ENCODE data around the gene C1orf105.
"Not testable (repeated sequence)": the region's sequence is repeated elsewhere in the genome, so short reads cannot be mapped to it uniquely, and the experiment has no call there.

C1orf105 gene, protein sequence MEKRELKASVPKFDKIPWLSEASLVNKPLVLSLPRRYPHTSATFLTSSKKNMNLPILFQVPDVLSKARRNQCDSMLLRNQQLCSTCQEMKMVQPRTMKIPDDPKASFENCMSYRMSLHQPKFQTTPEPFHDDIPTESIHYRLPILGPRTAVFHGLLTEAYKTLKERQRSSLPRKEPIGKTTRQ
- 0 reads per million in 2 donors for total RNA-seq

DNA sequence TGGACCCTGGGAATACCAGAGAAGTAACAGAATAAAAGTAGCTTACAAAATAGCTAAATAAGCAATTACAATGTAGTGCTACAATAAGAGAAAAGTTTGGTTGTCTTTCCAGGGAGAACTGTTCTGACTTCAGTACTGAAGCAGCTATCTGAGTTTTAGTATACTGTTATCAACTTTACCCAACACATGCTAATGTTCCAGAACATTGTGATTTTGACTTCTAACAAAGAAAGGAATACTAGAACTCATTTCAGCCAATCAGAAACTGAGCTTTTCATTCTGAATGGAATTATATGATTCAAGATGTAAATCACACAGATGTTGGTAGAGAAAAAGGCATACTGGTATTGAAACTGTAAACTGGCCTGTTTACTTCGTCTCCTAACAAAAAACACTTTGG lies at the start of gene C1orf105:
C1orf105 (plus strand) TSS at position 301 of the 400 bp plus-strand sequence. CDS start 201 bp downstream, outside the sequence.
- no peak for DNase-seq

DNA sequence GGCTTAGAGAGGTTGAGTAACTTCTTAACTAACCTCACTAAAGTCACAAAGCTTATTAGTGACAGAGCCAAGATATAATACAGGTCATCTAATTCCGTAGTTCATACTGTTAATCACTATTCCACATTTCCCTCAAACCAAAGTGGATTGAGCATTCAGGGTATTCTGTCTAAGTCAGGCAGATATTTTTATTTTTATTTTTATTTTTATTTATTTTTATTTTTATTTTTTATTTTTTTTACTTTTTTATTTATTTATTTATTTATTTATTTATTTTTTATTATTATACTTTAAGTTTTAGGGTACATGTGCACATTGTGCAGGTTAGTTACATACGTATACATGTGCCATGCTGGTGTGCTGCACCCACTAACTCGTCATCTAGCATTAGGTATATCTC lies 48.8 kb upstream of the C1orf105 start:
- not testable (repeated sequence) for DNase-seq

DNA sequence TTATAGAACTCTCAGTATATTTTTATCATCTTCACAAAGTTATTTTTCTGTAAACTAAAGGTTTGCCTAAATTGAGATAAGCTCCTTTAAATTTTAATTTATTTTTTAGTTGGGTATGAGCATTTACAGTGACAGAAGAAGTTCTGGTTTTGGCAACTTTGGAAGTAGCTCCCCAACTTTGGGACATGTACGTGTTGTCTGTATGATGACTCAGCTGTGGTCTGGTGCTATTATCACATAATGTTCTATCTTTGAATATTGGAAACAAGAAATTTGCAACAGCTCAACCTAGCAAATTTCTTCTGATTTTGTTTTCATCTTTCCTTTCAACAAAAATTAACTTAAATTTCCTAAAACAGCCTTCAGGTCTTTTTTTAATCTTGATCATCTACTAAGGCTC lies 46.6 kb upstream of the C1orf105 start:
- DNase-seq: no peak

DNA sequence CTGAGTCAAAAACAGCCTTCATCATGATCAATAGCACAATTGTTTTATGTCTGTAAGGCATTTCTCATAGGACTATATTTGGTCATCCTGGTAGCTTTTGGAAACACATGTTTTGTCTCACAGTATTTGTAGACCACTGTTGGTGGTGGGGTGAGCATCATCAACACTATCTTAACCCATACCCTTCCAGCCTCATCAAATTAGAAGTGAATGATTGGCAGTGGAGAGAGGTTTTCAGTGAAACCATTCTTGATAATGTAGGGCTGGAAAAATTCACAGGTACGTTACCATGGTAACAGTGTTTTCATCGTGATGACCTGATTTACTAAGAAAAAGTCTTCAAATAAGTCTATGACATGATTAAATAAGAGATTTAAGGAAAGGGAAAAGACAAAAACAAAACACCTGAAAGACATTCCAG lies 45.3 kb upstream of the C1orf105 start:
- no peak for DNase-seq

DNA sequence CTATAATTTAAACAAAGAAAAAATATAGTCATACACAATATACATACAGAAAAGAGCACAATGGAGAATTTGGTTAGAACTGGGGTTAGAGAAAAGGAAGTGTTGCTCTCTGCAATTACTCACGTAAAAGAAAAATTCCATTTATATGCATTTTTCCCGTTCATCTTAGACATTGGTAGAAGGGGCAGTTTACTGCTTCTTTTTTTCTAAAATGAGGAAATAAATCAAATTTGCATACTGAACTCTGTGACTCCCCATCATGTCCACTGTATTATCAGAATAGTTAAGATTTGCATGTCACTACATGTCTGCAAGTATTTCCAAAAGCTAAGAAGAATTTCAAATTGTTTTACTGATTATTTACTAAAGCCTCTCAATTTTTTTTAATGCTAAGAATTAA lies 44.1 kb upstream of the C1orf105 start:
- no peak for DNase-seq

DNA sequence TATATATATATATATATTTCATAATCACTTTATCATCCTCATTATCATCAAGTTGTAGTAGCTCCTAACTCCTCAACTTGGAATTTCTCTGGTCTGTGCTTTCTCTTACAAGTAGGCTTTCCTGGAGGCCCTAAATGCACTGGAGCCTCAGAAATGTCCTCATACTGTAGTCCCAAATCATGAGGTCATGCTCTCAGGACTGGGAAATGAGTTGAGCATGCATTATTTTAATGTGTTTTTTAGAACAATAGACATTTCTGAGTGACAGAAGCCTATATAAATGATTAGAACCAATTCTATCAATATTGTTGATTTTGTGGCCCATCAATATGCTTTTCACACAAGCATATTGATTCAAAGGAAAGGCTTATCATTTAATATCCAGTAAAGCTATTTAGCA lies 42.9 kb upstream of the C1orf105 start:
- DNase-seq: no peak

DNA sequence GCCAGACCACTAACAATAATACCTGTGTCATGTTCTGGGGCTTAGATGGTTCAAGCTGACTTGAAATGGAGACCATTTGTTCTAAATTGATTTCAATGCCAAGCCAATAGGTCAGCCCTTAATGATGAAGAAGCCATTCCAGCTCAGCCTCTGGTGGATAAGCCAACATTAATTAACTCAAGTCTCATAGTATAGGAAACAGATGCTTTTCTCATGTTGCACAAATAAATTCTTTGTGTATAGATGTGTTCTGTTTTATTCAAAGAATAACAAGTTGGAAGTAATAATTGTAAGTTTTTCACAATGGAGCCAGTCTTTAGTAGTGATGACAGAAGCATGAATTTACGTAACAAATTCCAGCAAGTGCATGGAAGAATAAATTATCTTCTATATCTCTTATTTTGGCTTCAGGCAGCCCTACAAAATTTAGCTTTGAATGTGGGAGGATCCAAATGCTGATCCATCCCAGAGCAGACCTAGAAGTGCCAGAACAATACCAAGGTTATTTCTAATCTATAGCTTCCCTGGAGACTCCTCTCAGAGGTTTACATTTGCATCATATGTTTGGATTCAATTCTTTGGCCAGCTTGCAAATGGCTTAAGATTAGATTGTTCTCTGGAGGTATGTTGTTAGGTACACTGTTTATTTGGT lies 42.2 kb upstream of the C1orf105 start:
- no peak for DNase-seq

DNA sequence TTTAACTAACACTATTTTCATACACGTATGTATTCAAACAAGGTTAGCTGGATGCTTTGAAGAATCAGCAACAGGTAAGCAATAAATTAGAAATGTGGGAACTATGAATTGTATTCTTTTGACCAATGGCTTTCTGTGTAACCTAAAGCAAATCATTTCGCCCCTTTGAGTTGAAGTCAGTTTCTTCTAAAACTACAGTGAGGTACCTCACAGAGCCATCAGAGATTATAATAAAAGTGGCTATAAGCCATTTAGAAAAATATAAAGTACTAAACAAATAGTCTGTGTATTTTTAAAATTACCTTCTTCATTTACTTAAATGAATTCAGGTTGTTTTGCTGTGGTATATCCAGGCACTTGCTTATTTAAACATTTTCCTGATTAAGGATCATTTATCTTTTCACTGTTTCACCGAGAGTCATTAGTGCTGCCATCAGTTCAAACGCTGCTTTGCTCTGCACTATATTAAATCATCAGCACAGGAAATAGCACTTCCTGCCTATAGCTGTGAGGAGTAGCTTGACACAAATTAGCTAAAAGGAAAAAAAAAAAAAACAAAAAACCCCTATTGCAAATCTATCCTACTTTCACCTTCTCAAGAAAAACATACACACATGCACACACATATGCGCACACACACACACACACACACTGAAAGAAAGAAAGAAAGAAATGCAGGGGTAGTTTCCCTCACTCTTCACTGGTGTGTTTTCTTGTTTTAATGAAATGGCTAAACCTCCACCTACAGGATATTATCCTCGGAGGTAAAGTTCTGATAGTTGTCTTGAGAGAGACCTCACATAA lies 39.8 kb upstream of the C1orf105 start:
- no peak for DNase-seq

DNA sequence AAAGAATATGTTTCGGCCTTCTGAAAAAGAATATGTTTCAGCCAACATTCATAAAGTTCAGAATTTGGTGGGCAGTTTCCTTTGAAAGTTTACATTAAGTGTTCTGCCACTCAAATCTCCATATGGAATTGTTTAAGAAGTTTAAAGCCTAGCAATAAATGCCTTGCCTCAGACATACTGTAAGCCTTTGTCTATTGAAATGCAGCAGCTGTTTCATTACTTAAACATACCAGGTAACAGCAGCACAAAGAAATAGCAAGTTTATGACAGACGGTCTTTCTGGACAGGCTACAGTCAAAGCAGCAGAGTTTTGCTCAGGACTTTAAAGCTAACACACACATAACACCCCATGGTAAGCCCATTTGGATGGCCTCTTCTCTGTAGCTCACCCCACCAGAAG lies 38.5 kb upstream of the C1orf105 start:
- DNase-seq: no peak

DNA sequence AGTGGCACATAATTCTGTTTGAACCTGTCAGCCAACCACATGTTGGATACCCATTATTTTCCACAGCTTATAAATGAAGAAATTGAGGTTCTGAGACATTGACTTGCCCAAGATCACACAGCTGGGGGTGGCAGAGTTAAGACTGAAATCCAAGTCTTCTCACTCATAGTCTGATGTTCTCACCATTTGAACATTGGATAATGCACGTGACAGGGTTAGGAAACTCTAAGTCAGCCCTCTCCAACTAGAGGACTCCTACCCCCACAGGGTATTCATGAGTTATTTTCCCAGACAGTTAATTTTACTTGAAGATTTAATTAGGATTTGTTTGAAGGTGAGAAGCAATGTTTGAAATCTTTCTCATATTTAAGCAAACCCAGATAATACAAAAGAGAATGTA lies 38.1 kb upstream of the C1orf105 start:
- DNase-seq: no peak

DNA sequence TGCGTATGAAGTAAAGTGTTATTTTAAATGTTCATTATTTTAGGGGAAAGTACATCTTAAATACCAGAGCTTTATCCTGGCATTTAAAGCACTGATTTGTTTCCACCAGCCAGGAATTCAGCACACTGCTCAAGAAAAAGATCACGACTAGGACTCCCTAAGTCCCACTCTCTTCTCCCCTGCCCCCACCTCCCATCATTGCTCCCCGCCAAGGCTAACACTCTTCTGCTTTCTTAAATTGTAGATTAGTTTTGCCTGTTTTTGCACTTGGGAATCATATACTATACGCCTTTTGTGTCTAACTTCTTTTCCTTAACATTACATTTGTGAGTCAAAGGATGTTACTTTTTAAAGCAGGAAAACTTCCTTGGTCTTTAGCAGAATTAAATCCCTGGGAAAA lies 37.5 kb upstream of the C1orf105 start:
- no peak for DNase-seq

DNA sequence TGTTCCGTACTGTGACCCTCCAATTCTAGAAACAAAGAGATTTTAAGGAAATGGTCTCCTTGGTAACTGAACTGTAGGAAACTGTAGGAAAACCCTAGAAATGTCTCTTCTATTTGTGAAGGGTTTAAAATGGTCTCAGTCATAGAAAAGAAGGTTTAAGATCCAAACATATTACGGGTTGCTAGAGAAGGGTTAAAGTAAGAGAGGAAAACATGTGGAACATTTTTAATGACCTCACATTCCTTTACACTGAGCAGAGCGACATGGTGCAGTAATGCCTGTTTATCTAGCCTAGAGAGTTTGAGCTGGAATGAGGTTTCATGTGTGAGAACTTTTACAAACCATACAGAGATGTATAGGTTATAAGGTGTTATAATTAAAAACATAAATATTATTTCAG lies 36.9 kb upstream of the C1orf105 start:
- no peak for DNase-seq

DNA sequence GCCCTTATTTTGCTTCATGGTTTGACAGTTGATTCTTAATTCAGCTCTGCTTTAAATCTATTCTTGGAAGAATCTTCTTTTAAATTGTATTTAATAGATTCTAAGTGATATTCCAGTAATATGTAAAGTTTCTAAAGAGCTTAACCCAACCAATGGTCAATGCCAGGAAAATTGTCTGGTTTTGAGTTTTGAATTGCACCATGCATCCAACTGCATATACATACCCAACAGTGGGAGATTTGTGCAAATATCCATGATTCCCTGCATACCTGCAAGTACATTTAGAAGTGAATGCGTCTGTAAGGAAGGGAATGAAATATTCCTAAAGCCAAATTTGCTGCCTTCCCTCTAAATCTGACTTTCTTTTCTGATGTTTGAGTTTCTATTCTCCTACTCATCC lies 35.8 kb upstream of the C1orf105 start:
- no peak for DNase-seq

DNA sequence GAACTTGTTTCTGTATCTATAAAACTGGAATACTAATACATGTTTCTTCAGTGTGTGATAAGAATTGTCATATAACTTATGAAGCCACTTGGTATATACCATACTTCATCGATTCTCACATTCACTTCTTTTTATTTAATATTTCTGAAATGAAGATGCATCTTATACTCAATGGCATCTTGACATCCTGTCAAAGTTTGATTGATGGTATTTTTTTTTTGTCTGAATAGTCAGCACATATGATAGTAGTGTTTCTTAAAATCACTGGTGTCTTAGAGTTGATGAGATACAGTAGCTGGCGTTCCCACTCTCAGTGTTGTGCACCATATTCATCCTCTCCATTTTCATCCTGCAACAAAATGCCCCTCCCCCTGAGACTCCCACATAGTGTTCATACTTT lies 34.4 kb upstream of the C1orf105 start:
- no peak for DNase-seq

DNA sequence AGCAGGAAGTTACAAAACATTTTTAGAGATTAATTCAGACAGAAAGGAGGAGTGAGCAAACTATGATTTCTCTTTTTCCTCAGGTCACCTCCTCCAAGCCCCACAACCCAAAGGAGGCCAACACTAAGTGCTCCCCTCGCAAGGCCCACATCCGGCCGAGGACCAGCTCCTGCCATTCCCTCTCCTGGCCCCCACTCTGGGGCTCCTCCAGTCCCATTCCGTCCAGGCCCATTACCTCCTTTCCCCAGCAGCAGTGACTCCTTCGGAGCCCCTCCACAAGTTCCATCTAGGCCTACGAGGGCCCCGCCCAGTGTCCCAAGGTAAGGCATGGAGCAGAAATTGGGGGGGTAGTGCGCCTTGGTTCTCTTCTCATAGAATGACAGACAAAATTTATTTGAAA lies 32.0 kb upstream of the C1orf105 start:
- no peak for DNase-seq

DNA sequence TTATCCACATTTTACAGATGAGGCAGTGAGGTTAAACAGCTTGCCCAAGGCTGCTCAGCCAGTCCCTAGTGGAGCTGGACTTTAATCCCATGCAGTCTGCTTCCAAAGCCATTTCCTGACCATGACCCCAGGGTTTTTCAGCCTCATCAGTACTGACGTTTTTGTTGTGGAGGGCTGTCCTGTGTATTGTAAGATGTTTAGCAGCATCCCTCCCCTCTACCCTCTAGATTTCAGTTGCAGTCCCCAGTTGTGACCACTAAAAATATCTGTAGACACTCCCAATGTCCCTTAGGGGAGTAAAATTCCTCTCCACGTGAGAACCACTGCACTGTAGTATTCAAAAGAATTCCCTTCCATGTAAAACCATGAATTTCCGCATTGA lies 30.2 kb upstream of the C1orf105 start:
- no peak for DNase-seq

DNA sequence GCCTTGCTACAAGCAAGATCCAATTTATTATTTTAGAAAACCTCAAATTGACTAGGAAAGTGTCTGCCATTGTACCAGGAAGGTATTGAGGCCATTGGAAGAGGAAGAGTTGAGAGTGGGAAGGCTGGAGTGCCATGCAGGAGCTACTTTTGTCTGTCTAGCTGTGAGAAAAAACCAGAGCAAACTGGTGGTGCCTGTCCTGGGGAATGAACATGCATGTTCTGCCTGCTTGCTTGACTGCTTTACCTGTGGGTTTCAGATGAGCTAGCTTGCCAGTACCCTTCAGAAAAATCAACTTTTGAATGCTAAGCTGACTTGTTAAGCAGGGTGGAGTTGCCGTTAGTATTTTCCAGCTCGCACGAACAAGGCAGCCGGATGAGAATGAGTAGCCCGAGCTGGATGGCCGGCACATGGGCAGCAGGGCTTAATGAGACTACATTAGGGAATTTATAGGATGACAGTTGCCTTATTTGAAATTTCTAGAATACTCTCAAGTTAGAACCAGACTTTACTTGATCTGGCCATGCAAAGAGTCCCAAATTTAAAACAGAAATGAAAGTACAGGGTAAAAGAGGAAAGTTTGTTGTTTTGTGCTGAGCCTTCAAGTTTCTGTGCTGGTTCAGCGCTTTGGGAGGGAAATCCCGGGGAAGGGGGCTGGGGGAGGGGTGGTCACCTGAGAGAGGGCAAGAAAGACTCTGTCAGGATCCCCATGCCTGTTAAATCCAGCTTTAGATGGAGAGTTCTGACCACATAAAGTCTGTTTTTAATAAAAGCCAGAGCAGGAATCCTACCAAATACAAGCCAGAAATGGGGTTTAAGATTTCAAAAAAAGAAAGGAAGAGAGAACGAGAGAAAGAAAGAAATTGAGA lies 29.6 kb upstream of the C1orf105 start:
- DNase-seq: no peak

DNA sequence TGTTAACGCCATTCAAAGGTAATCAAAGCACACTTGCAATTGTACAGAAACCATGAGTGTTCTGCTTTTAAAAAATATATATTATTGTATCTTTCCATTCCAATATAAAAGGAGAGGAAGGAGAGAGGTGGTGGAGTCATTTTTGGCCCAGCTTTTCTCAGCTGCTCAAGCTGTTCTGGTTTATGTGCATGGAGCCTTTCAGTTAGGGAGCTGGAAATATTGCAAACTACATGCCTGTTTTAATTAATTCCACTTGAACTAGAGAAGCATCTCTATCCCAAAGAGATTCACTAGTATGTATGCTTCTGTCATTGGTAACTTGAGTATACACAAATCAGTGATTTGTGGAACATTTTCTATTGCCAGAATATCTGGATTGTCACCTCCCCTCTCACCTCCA lies 28.5 kb upstream of the C1orf105 start:
- DNase-seq: no peak

DNA sequence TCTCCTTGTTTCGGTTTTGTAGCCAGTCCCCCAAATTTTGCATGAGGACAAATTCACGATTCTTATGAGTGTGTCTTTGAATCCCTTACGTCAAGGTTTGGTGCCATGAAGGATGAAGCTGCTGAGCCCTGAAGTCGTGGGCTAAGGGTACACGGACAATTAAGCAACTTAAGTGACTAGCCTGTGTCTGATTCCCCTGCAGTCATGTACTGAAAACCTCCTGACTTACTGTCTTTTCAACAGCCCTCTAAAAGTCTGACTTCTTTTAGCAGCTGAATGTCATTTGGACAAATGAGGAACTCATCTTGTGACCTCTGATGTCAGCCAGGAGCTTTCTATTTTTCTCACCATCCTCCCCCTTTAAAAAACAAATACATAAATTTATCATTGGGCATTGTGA lies 27.1 kb upstream of the C1orf105 start:
- no peak for DNase-seq

DNA sequence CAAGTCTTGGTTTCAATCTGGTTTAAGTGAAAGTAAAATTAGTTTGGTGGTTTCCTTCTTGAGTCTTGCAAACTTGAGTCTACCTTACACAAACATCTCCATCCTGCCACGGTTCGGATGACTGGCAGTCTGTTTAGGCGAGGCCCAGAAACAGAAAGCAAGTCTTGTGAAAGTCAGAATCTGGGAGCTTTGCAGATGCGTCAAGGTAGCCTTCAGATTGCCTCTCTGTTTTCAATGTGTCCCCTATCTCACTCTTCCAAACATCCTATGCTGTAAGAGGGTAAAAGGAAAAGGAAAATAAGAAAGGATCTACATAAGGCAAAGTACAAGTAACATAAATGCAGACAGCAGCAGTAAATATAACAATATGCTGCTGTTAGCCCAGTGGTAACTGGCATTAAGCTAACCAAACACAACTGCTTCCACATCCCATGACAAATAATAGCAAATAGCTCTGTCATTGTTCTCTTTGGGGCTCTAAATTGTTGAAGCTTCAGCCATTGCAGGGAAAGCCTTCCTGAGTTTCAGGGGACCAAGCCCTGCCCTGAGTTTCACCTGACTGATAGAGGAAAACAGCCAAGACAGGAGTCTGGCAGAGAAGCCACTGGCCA lies 26.2 kb upstream of the C1orf105 start:
- DNase-seq: peak; percentile 30

DNA sequence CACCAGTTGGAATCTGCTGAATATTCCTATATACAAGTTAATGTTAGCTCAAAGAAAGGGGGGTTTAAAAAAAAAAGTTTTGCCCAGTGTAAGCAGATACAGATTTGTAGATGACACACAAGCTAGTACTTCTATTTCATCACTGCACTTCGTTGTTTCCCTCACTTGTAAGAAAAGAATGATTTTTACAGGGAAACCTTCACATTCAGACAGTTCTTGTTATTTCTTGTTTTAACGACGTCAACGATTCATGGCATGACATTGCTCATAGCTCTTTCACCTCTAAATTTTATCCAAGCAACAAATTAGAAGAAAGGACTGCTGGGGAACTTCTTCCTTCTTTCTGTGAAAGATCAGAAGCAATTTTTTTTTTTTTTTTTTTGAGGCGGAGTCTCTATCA lies 25.7 kb upstream of the C1orf105 start:
- DNase-seq: no peak

DNA sequence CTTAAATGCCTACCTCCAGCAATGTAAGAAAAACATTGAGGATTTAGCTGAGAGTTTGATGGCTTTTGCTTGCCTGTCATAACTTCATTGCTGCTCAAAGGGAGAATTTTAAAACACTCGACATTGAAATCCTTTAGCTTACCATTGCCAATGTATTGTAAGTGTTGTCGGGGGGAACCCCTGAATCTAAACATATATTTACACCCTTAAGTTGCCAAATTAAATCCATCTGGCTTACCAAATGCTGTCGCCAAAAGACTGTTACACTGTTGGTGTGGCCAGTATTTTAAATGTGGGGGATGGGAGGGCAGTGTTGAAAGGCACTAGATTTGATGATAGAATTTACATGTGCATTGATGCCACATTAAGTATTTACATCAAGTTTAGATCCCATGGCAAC lies 24.9 kb upstream of the C1orf105 start:
- no peak for DNase-seq

DNA sequence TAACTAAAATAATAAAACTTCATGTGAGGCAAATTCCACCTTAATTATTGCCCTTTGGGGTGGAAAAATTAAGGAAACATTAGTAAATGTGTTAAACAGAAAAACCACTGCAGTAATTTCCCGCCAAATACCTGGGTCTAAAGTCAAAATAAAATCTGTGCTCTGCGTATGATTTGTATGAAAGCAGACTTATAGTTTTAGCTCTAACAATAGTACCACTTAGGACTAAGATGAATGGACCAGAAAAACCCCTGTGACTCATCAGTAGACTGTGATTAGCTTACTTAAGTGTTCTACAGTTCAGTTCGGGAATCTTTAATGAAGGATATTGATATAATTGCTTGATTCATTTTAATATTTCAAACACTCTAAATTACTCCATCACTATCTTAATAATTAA lies 23.3 kb upstream of the C1orf105 start:
- no peak for DNase-seq
